HG03097 (cell line): Measurements from ENCODE around the gene MAMDC2.

ENCODE experiments used
- ATAC-seq: cut with Tn5 transposase; IDR thresholded peaks from one replicate; pipeline ENCODE4 v1.9.1; 2021; ENCODE audit not compliant: unreplicated experiment, low FRiP score

MAMDC2 gene

GRCh38 chr9:70257991-70258691 is 214.5 kb downstream of the MAMDC2 start:
- ATAC-seq, result peak; percentile 34

- peak; percentile 89 for ATAC-seq
These were observed 215.3 kb downstream of the MAMDC2 start, which contains the start of gene SMC5 for GRCh38 chr9:70258692-70259511. SMC5 (plus strand) TSS chr9:70258978; CDS start chr9:70259079, 101 bp downstream.

DNA sequence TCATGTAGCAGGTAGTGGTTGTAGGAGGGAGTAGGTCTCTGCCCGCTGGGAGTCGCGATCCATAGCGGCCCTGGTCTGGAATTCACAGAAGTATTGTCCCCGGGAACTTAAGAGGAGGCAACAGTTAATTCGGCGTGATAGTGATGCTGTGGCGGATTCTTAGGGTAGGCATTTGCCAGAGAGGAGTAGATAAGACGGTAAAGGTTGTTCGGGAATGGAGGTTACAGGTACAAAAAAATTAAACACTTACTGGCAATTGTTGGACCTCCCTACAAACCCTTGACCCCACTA is 215.8 kb downstream of the MAMDC2 start:
- ATAC-seq, result no peak

- no peak for ATAC-seq
These were observed 216.4 kb downstream of the MAMDC2 start for GRCh38 chr9:70260007-70260443.

GRCh38 chr9:70260606-70261005 is 217.0 kb downstream of the MAMDC2 start:
- no peak for ATAC-seq

DNA sequence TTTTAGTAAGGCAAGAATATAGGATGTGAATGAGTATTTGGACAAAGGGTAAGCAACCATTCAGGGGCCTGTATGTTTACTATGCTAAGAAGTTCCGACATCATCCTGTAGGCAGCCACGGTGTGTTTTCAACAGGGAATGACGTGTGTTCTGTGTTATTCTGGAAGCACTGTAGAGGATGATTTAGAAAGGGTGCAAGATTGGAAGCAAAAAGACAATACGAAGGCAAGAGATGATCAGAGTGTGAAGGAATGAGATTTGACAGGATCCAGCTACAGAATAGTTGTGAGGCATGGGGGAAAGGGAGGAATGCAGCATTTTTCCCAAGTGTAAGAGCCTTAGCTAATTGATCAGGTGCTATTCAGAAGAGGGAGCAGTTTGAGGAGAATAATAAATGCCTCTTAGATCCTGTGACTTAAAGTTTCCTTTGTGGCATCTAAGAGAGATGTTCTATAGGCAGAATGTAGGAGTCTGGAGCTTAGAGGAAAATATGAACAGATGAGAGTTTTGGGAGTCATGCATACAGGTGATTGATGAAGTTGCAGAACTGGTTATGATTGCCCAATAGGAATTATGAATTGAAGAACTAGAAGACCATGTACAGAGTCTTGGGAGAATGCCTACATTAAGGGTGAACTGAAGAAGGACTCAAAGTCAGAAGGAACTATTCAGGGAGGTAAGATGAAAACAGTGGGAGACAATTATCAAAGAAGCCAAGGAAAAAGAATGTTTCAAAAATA is 217.7 kb downstream of the MAMDC2 start:
- ATAC-seq, result no peak

DNA sequence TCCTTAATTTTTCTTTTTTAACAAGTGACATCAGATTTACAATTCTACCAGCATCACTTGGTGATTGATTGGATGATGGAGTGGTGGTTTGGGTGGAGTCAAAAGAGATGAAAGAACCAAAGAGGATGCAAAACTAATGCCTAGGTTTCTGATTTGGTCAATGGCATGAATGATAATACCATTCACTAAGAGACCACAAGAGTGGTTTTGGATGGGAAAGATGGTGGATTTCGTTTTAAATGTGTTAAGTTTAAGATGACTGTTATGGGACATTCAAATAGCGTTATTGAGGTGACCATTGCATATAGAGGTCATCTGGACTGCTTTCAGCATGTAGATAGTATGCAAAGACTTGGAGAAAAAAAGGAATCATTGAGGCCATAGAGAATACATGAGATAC is 218.7 kb downstream of the MAMDC2 start:
- ATAC-seq, result no peak

- no peak for ATAC-seq
These were observed 219.3 kb downstream of the MAMDC2 start for GRCh38 chr9:70262948-70263347.

DNA sequence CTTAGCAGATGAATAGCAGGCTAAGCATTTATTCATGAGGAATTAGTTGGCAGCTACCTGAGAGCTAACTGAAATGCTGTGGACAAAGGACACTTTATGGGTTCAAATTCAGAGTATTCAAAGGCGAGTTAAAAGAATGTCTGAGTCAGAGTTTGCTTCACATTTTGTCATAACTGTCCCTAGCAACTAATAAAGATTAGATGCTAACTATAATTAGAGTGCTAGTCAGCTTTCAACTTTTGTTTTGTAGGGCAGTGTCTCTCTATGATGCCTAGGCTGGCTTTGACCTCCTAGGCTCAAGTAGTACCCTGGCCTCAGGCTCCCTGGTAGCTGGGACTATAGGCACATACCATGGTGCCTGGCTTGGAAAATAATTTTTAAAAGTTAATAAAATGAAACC is 219.8 kb downstream of the MAMDC2 start:
- ATAC-seq, result no peak
